Peyer's patch (tissue), 4 donors: ENCODE measurements around the gene AKAP13.

Source experiments
- CTCF ChIP-seq, 6 experiments: fragments of 450-650 bp in 4 of 6; fragments of 200-600 bp in 2 of 6; sonication (generic) in 1 of 6; IDR thresholded peaks; one replicate each; pipeline ENCODE4 v1.5.1; 2017 to 2019; ENCODE audit warnings: antibody characterized with exemption in 6 of 6, mild to moderate bottlenecking in 3 of 6, moderate library complexity in 1 of 6
- POLR2A ChIP-seq, 2 donors: fragments of 450-650 bp; IDR thresholded peaks; one replicate each; pipeline ENCODE4 v1.5.1; 2017; ENCODE audit warnings: antibody characterized with exemption in 2 of 2, mild to moderate bottlenecking in 2 of 2, moderate library complexity in 2 of 2

GRCh38 chr15:85500060-85500708 lies 119.8 kb downstream of the AKAP13 start:
- no peak for TF ChIP-seq CTCF (IDR thresholded peaks at IDR 0.05)
- no peak for TF ChIP-seq POLR2A (IDR thresholded peaks at IDR 0.05)
